Measurements from ENCODE around the gene KIF18B. TPM values are rescaled to one million over a fixed set of nuclear protein-coding genes. Genes with fewer than 3 reads are reported as not detected.

Gene KIF18B
- total and polyA plus RNA-seq, 2 of the 8 experiments (the other 6 are each of a cell fraction or from before 2014, with no cell fraction given): 39.0 to 59.4 TPM

DNA sequence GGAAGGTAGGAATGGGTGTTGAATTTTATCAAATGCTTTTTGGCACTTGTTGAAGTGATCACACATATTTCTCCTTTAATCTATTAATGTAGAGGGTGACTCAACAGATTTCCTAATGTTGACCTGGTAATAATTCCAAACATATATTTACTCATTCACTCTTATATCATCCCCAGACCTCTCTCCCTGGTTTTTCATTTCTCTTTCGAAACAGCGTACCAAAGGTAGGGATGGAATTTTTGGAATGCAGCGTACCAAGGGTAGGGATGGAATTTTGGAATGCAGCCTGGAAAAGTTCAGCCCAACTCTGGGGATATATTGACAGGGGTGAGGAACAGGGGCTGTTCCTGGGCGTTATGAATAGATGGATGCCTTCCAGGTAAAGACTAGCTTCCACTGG lies 7.3 kb downstream of the KIF18B start:
- Histone ChIP-seq H3K9ac (replicated peaks in 1 of 4; ENCODE audit: extremely low read depth in 1 of 4, low read depth in 3 of 4, low read length in 3 of 4) (no peak overlapping the region), H3K56ac (replicated peaks; ENCODE audit: insufficient read length, low read depth, low read length) (no peak overlapping the region), H4K5ac (ENCODE audit: insufficient read length, low read depth, low read length) (no peak overlapping the region), H3K9me3 (ENCODE audit: insufficient read depth in 2 of 2, low read depth in 1 of 2, low read length in 1 of 2) (no peaks in the 10 kb centered on the region), H2BK20ac (ENCODE audit: low read length) (no peak overlapping the region), H3K4ac (replicated peaks; ENCODE audit: insufficient read length, low read depth, low read length) (no peak overlapping the region), H3K4me3 (ENCODE audit: extremely low read depth in 1 of 4, insufficient read depth in 2 of 4, low read depth in 3 of 4, low read length in 4 of 4) (no peak overlapping the region), H4K8ac (ENCODE audit: extremely low read depth, insufficient read depth, low read length) (no peak overlapping the region), H4K91ac (replicated peaks; ENCODE audit: insufficient read length, low read length) (no peak overlapping the region), H3K23me2 (ENCODE audit: low read depth, low read length) (no peaks in the 10 kb centered on the region), H3K4me1 (replicated peaks in 1 of 4; ENCODE audit: control insufficient read depth in 3 of 4, insufficient read depth in 4 of 4, low read length in 3 of 4) (0 out of 7 replicates have a peak, but pooled peaks cover 0 to 2% (median 0%) of the 10 kb centered on the region in 4 experiments), H3K27me3 (replicated peaks in 1 of 4; ENCODE audit: control insufficient read depth in 3 of 4, extremely low read depth in 1 of 4, insufficient read depth in 3 of 4, low read length in 3 of 4) (no peaks in the 10 kb centered on the region), H2BK5ac (ENCODE audit: low read depth, low read length) (no peak overlapping the region), H3K36me3 (ENCODE audit: control insufficient read depth in 2 of 4, insufficient read depth in 4 of 4, low read length in 3 of 4) (peaks cover 0 to 17% (median 10%) of the 10 kb centered on the region in 4 experiments; a peak in 5 of 8 replicates), H2AK5ac (ENCODE audit: low read depth, low read length) (no peak overlapping the region), H2BK15ac (ENCODE audit: low read length) (no peak overlapping the region), H2AFZ (ENCODE audit: low read length) (no peak overlapping the region), H3K14ac (ENCODE audit: insufficient read length) (no peak overlapping the region), H3K18ac (ENCODE audit: extremely low read depth, low read length) (no peak overlapping the region), H3K27ac (ENCODE audit: low read depth, low read length) (no peak overlapping the region), H2BK120ac (replicated peaks; ENCODE audit: low read depth, low read length) (no peak overlapping the region), H3K23ac (ENCODE audit: insufficient read length) (no peak overlapping the region), H3K79me2 (ENCODE audit: control insufficient read depth in 1 of 2, insufficient read depth in 2 of 2, low read length in 2 of 2) (peaks cover 3 to 58% of the 10 kb centered on the region in 2 experiments), H3K4me2 (ENCODE audit: insufficient read depth in 1 of 2, low read depth in 2 of 2, low read length in 2 of 2) (no peak overlapping the region), H2BK12ac (ENCODE audit: low read depth, low read length) (no peak overlapping the region), H4K20me1 (replicated peaks in 1 of 2; ENCODE audit: control insufficient read depth in 1 of 2, insufficient read depth in 2 of 2, low read length in 2 of 2) (peaks cover 4% of the 10 kb centered on the region in 2 experiments), H3K79me1 (ENCODE audit: low read depth, low read length) (peaks cover 5% of the 10 kb centered on the region; the same call in 1 of the 2 replicates)
- TF ChIP-seq TBP (IDR thresholded peaks at IDR 0.05; ENCODE audit: low read depth, low read length) (no peak), TEAD4 (IDR thresholded peaks at IDR 0.05; ENCODE audit: low read depth, low read length) (peak; percentile 58; the same call in 1 of the 2 replicates), BRCA1 (IDR thresholded peaks at IDR 0.05; ENCODE audit: low read depth, low read length) (no peak), KDM5A (IDR thresholded peaks at IDR 0.05; ENCODE audit: low read length) (no peak)
- TF ChIP-seq, protein P1, sequence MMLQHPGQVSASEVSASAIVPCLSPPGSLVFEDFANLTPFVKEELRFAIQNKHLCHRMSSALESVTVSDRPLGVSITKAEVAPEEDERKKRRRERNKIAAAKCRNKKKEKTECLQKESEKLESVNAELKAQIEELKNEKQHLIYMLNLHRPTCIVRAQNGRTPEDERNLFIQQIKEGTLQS (IDR thresholded peaks at IDR 0.05; ENCODE audit: insufficient read depth, low read depth, low read length): no peak
- DNase-seq (ENCODE audit: low read depth in 1 of 2, low spot score in 2 of 2): no peak
- CTCF ChIA-PET (ENCODE audit: partially characterized antibody): interaction anchor here (0.9 to 3.5 kb wide), 9 partner anchors 11 to 82 kb away, joined by 3 to 15 read pairs (median 5); no protein-coding TSS in a partner anchor
- POLR2A ChIA-PET (ENCODE audit: partially characterized antibody): interaction anchor here (1.0 to 5.0 kb wide), 7 partner anchors 10 to 100 kb away, joined by 3 to 25 read pairs (median 4); no protein-coding TSS in a partner anchor
- FAIRE-seq: peak; percentile 19
- WGBS, 2 experiments (ENCODE audit: extremely low coverage in 1 of 2, insufficient coverage in 1 of 2, insufficient read length in 1 of 2, insufficient replicate concordance in 2 of 2, low coverage in 1 of 2, low lambda C conversion rate in 2 of 2, missing lambda C conversion rate in 1 of 2): 88% methylated on average over 4 of the region's 4 CpGs; no CpG with 5 or more reads in 1 of the 2 experiments
